ENCODE results near the gene KRTAP2-1.
"Not testable (repeated sequence)": the region's sequence is repeated elsewhere in the genome, so short reads cannot be mapped to it uniquely, and the experiment has no call there.

KRTAP2-1 gene

DNA sequence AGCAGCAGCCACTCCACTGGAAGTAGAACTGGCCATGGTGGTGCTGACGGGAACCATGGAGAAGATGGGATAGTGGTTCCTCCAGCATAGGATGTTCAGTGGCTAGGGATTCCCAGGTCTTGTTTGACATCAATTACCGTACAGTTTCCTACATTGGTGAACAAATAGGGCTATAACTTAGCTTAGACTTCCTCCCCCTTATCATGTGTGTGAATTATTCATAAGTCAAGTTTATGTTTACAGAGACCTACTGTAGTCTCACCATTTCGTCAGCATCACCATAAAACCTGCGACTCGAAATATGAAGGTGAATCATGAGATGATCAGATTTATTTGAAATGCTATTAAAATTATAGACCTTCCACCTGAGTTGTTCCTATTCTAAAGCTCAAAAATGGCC is 11.6 kb upstream of the KRTAP2-1 start:
- DNase-seq (ENCODE audit: low spot score): no peak
- no peak for FAIRE-seq

GRCh38 chr17:41057547-41057946 is 10.4 kb upstream of the KRTAP2-1 start:
- DNase-seq (ENCODE audit: low spot score): no peak

DNA sequence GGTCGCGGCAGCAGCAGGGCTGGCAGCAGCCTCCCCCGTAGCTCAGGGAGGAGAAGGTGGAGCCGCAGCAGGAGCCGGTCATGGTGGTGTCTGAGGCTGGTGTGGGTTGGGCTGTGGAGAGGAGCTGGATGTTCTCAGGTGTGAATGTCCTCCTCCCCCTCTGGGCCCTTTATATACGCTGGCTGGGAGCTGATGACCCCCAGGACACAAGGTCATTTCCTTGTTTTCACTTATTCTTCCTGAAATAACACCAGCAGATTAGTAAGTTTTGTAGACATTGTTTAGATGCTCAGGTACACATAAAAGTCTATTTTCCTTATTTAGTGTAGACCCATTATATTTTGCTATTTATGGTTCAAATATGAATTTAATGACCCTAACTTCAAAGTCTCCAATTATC is 8.0 kb upstream of the KRTAP2-1 start, which contains the start of gene KRTAP2-2:
KRTAP2-2 (minus strand) TSS at position 101 of the 400 bp plus-strand sequence; CDS start at position 82, 19 bp downstream.
- DNase-seq (ENCODE audit: low spot score); FAIRE-seq: not testable (repeated sequence)

More at GRCh38 chr17:41057547-41057946, 10.4 kb upstream of the KRTAP2-1 start:
- FAIRE-seq: no peak

GRCh38 chr17:41054556-41054955 is 7.4 kb upstream of the KRTAP2-1 start:
- DNase-seq (ENCODE audit: low spot score); FAIRE-seq: not testable (repeated sequence)

GRCh38 chr17:41054025-41054424 is 6.9 kb upstream of the KRTAP2-1 start:
- DNase-seq (ENCODE audit: low spot score) (no peak), FAIRE-seq (no peak)

DNA sequence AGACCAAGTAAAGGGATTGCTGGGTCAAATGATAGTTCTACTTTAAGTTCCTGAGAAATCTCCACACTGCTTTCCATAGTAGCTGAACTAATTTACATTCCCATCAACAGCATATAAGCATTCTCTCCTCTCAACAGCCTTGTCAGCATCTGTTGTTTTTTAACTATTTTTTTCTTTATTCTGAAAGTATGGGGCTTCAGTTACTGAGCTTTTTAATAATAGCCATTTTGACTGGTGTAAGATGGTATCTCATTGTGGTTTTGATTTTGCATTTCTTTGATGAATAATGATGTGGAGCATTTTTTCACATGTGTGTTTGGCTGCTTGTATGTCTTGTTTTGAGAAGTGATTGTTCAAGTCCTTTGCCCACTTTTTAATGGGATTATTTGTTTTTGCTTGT is 5.5 kb upstream of the KRTAP2-1 start:
- DNase-seq (ENCODE audit: low spot score) (no peak), FAIRE-seq (no peak)

GRCh38 chr17:41049110-41049509 is 2.0 kb upstream of the KRTAP2-1 start:
- FAIRE-seq: peak; percentile 95
- peak; percentile 84 for DNase-seq (ENCODE audit: low spot score)

DNA sequence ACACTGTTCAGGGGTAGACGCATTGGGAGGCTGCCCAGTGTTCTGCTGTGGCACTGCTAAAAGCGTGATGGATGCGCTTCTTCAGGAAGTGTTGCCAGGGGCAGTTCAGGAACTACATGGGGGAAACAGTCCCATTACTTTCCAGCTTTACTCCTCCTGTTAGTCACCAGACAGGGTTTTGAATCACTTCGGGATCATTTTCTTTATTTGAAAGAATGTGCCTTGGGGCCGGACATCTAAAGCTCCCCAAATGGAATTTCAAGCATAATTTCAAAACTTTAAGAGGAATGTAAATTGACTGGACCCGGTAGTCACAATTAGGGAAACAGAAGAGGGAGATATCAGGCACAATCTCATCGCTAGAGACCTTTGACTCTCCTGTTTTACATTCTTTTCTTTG is 1.3 kb upstream of the KRTAP2-1 start:
- DNase-seq (ENCODE audit: low spot score) (peak; percentile 45), FAIRE-seq (no peak)

DNA sequence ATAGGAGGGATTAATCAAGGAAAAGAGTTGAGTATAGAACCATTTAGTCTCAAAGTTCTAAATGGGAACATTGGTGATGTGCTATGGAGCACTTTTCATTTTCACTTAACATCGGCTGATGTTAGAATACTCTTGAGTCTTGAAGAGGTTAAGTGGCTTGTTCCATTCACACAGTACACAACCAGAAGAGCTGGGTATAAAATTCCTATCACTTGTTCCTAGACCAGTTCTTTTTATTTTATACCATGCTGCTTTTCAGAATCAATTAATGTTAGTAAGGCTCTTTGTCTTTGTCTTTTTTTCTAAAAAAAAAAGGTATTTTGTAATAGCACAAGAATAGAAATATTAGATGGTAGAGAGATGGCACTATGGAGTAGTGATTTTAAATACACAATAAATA is 4.2 kb downstream of the KRTAP2-1 start:
- DNase-seq (ENCODE audit: low spot score) (no peak), FAIRE-seq (no peak)

DNA sequence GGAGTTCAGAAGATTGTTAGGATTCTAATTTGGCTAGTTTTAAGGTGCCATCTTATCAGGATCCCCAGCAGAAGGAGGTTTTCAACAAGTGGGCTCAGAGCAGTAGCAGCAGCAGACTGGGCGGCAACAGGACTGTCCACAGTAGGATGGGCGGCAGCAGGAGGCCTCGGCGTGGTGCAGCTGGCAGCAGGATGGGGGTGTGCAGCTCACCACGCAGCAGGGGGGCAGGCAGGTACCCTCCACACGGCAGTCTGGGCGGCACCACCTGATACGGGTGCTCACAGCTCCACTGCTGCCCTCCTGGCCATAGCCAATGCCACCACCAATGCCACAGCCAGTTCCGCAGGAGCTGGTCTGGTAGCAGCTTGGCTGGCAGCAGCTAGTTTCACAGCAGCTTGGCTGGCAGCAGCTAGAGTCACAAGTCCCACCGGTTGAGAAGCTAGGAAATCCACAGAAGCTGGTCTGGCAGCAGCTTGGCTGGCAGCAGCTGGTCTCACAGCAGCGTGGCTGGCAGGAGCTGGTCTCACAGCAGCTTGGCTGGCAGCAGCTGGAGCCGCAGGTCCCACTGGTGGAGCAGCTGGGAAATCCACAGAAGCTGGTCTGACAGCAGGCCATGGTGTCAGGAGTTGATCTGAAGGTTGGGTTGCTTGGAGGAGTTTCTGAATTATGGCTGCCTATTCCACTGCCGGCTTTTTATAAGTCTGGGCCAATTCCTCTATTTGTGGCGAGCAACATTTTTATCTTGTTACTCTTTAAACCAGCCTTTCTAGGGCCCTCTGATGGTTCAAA is 6.1 kb downstream of the KRTAP2-1 start, which contains the start of gene KRTAP1-1:
KRTAP1-1 (minus strand) TSS at position 668 of the 789 bp plus-strand sequence; CDS start at position 615, 53 bp downstream.
- DNase-seq (ENCODE audit: low spot score): not testable (repeated sequence)

DNA sequence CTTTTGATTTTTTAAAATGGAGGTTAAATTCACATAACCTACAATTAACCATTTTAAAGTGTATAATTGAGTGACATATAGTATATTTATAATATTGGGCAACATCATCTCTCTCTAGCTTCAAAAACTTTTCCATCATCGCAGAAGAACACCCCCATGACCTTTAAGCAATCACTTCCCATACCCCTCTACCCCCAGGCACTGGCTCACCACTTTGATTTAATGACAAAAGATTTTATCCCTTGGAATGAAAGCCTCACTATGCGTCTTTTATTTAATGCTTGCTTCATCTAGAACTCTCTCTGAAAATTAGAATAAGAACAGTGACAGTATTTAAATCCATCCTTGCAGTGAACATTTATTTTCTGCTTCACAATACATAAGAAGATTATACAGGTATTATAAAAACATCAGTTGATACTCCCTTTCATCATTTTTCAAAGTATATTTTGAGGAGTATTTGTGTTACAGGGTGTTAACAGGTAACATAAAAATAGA is 9.2 kb downstream of the KRTAP2-1 start:
- FAIRE-seq: no peak

More for the DNA sequence above, 6.1 kb downstream of the KRTAP2-1 start, which contains the start of gene KRTAP1-1:
- FAIRE-seq: not testable (repeated sequence)

DNA sequence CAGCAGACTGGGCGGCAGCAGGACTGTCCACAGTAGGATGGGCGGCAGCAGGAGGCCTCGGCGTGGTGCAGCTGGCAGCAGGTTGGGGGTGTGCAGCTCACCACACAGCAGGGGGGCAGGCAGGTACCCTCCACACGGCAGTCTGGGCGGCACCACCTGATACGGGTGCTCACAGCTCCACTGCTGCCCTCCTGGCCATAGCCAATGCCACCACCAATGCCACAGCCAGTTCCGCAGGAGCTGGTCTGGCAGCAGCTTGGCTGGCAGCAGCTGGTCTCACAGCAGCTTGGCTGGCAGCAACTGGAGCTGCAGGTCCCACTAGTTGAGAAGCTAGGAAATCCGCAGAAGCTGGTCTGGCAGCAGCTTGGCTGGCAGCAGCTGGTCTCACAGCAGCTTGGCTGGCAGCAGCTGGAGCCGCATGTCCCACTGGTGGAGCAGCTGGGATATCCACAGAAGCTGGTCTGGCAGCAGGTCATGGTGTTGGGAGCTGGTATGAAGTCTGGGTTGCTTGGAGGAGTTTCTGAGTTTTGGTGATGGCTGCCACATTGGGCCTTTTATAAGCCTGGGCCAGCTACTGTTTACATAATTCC is 12.7 kb downstream of the KRTAP2-1 start, which contains the start of gene KRTAP1-3:
KRTAP1-3 (minus strand) TSS at position 529 of the 590 bp plus-strand sequence; CDS start at position 476, 53 bp downstream.
- not testable (repeated sequence) for DNase-seq (ENCODE audit: low spot score); FAIRE-seq

More for the DNA sequence above, 9.2 kb downstream of the KRTAP2-1 start:
- no peak for DNase-seq (ENCODE audit: low spot score)

DNA sequence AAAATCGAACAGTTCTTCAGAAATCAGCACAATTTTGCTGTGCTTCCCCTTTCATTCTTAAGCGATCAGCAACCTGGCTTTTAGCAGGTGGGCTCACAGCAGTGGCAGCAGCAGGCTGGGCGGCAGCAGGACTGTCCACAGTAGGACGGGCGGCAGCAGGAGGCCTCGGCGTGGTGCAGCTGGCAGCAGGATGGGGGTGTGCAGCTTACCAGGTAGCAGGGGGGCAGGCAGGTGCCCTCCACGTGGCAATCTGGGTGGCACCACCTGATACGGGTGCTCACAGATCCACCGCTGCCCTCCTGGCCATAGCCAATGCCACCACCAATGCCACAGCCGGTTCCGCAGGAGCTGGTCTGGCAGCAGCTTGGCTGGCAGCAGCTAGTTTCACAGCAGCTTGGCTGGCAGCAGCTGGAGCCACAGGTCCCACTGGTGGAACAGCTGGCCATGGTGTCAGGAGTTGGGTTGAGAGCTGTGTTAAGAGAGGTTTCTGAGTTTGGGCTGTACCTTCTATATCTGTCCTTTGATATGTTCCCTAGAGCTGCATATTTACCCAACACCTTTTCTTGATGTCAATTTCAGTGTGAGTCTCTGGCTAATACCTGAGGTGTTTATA is 17.4 kb downstream of the KRTAP2-1 start, which contains the start of gene KRTAP1-4:
KRTAP1-4 (minus strand) TSS at position 563 of the 613 bp plus-strand sequence; CDS start at position 446, 117 bp downstream.
- DNase-seq (ENCODE audit: low spot score): no peak
- no peak for FAIRE-seq

- no peak for DNase-seq (ENCODE audit: low spot score)
- no peak for FAIRE-seq
Measured at GRCh38 chr17:41026715-41027471, 20.2 kb downstream of the KRTAP2-1 start, which contains the start of gene KRTAP1-5. TSS of gene KRTAP1-5 (minus strand) at chr17:41027208. CDS start at chr17:41027155, 53 bp downstream.

GRCh38 chr17:41024697-41025096 is 22.4 kb downstream of the KRTAP2-1 start:
- FAIRE-seq (no peak), DNase-seq (ENCODE audit: low spot score) (no peak)

- DNase-seq (ENCODE audit: low spot score) (no peak), FAIRE-seq (no peak)
Measured at GRCh38 chr17:41020336-41020735, 26.8 kb downstream of the KRTAP2-1 start.

DNA sequence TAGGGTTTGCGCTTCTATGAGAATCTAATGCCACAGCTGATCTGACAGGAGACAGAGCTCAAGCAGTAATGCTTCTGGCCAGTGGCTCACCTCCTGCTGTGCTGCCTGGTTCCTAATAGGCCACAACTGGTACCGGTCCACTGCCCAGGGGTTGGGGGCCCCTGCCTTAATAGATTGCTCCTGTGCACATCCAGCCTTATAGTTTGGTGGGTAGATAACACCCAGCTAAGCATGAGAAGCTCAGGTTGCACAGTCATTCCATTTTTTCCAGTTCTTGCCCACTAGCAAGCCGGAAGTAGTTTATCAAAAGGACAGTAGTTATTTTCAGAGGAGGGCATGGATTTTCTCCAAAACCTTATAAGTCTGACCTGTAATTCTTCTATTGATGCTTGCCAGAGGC is 27.7 kb downstream of the KRTAP2-1 start:
- DNase-seq (ENCODE audit: low spot score): no peak
- no peak for FAIRE-seq

DNA sequence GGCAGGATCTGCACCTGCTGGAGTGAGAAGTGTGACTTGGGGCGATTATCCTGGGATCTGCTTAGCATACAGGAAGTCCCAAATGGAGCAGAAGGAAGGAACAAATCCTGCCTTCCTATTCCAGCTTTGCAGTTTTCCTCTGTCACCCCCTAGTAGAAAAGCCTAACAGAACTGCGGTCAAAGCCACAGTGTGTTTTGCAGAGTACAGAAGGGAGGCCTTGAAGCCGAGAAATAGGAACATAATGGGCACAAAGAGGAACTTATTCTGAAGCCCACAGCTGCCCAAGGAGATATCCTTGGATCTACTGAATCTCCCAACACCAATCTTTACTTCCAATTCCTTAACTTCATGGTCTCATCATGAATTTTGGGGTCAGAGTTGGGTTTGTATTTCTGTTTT is 28.6 kb downstream of the KRTAP2-1 start:
- FAIRE-seq (no peak), DNase-seq (ENCODE audit: low spot score) (no peak)

DNA sequence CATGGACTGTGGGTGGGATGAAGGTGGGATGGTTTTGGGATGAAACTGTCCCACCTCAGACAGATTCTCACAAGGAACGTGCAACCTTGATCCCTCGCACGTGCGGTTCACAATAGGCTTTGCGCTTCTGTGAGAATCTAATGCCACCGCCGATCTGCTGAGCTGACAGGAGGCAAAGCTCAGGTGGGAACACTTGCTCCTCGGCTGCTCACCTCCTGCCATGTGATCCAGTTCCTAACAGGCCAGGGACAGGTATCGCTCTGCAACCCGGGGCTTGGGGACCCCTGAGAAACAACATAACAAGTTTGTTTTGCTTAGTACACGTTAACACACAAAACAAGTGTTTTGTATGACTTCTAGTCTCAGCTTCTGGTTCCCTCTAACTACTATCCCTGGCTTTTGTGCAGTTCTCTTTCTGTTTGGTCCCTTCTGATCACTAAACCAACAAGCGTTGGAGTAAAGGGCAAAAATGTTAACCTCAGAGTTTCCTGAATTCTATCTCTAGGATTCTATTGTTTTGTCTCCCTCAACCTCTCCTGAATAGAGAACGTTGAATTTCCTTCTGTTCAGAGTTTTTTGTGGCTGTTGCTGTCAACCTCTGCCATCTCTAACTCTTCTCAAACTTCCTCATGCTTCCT is 30.4 kb downstream of the KRTAP2-1 start:
- FAIRE-seq (no peak), DNase-seq (ENCODE audit: low spot score) (no peak)

- no peak for DNase-seq (ENCODE audit: low spot score)
- no peak for FAIRE-seq
Measured at GRCh38 chr17:41015454-41015853, 31.7 kb downstream of the KRTAP2-1 start.
